ENCODE results near the gene SCARB1. TPM values are rescaled to one million over a fixed set of nuclear protein-coding genes. Genes with fewer than 3 reads are reported as not detected.

The SCARB1 gene
- total RNA-seq, 1 experiment from 2014 or later: 31.3 TPM

DNA sequence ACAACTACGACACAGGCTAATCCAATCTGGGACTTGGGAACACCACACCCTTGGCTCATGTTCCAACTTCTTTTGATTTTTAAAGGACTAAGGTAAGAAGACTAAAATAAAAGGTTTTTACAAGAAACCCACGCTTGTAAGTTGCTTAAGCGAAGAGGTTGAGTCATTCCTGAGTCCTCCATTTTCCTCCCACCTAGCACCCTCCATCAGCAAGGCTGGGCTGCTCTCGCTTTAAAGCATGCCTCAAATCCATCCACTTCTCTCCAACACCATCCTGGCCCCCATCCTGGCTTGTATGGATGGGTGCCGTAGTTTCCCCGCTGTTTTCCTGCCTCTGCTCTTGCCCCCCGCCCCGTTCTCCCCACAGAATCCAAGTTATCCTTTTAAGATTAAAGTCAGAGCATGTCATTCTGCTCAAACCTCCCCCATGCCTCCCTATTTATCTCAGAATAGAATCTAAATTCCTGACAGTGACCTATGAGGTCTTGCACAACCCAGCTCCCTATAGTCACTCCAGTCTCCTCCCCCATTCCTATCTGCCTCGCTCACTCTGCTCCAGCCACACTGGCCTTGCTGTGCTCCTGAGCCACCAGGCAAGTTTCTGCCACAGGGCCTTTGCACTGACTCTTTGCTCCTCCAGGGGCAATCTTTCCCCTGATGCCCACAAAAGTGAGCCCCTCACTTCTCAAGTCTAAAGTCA lies 34.5 kb downstream of the SCARB1 start:
- H3K79me1 ChIP-seq (ENCODE audit: insufficient read depth, low read depth, low read length, poor library complexity, severe bottlenecking): no peaks in the 10 kb centered on the region
- H3K56ac ChIP-seq (ENCODE audit: insufficient read length, low read depth, low read length): no peak overlapping the region
- peaks cover 6% of the 10 kb centered on the region for H3K27me3 Mint-ChIP-seq (ENCODE audit: low read depth)
- no peak overlapping the region for H3K14ac ChIP-seq (ENCODE audit: insufficient read depth, low read length)
- peaks cover 0 to 4% of the 10 kb centered on the region in 2 experiments; a peak in 1 of 5 replicates for H3K9me3 Mint-ChIP-seq
- no peak overlapping the region for H3K23ac ChIP-seq (ENCODE audit: insufficient read length, low read depth, low read length)
- H3T11ph ChIP-seq (ENCODE audit: low read length): no peak overlapping the region
- no peak overlapping the region for H2BK120ac ChIP-seq (ENCODE audit: low read depth, low read length, poor library complexity, severe bottlenecking)
- H2BK12ac ChIP-seq (ENCODE audit: insufficient read length, low read depth, low read length): no peak overlapping the region
- H3K4me1 Mint-ChIP-seq: peaks cover 42 to 43% of the 10 kb centered on the region in 2 experiments
- no peak overlapping the region for H4K5ac ChIP-seq (ENCODE audit: insufficient read length, low read depth, low read length)
- H2BK20ac ChIP-seq (ENCODE audit: low read depth, low read length, poor library complexity, severe bottlenecking): no peak overlapping the region
- no peak overlapping the region for H4K8ac ChIP-seq (replicated peaks; ENCODE audit: insufficient read length, low read depth, low read length)
- H3K9ac ChIP-seq (ENCODE audit: extremely low read depth, insufficient read length, low read length): no peak overlapping the region
- H3K23me2 ChIP-seq (ENCODE audit: insufficient read length, low read depth, low read length, poor library complexity, severe bottlenecking): no peaks in the 10 kb centered on the region
- no peak overlapping the region for H3K18ac ChIP-seq (ENCODE audit: insufficient read length, low read depth, low read length)
- H4K91ac ChIP-seq (ENCODE audit: insufficient read length, low read depth, low read length): no peak overlapping the region
- H2BK15ac ChIP-seq (ENCODE audit: low read depth, low read length): no peak overlapping the region
- WGBS (ENCODE audit: extremely low coverage, insufficient read length, low lambda C conversion rate): no CpG with 5 or more reads among the region's 9 CpGs
- no peaks in the 10 kb centered on the region for H3K27me3 ChIP-seq (ENCODE audit: insufficient read depth, low read length)
- H3K27ac Mint-ChIP-seq: 0 out of 7 replicates have a peak overlapping the region, but pooled peaks of 2 of the 3 experiments have one; percentile 5 to 25
- H4K20me1 ChIP-seq (ENCODE audit: control insufficient read depth, insufficient read depth, insufficient read length): no peaks in the 10 kb centered on the region
- H2AK5ac ChIP-seq (ENCODE audit: insufficient read length, low read length): no peak overlapping the region
- no peak overlapping the region for H2AFZ ChIP-seq (ENCODE audit: low read length)
- H3K4me1 ChIP-seq (ENCODE audit: insufficient read depth, low read length): peaks cover 4% of the 10 kb centered on the region
- no peak overlapping the region for H3K4me3 Mint-ChIP-seq
- no peak overlapping the region for H3K4me2 ChIP-seq (ENCODE audit: insufficient read depth, insufficient read length, low read length)
- no peak overlapping the region for H3K27ac ChIP-seq (ENCODE audit: insufficient read length, low read depth, low read length)
- peaks cover 2% of the 10 kb centered on the region; the same call in 1 of the 2 replicates for H3K79me2 ChIP-seq (ENCODE audit: insufficient read depth, low read length)
- H3K4ac ChIP-seq (ENCODE audit: low read depth, low read length): no peak overlapping the region
- peaks cover 0 to 14% (median 0%) of the 10 kb centered on the region in 3 experiments; a peak in 5 of 7 replicates for H3K36me3 Mint-ChIP-seq (ENCODE audit: insufficient read depth in 1 of 3, low read depth in 3 of 3)
- no peak overlapping the region for H2BK5ac ChIP-seq (ENCODE audit: insufficient read length, low read length)
- TF ChIP-seq, protein P1, sequence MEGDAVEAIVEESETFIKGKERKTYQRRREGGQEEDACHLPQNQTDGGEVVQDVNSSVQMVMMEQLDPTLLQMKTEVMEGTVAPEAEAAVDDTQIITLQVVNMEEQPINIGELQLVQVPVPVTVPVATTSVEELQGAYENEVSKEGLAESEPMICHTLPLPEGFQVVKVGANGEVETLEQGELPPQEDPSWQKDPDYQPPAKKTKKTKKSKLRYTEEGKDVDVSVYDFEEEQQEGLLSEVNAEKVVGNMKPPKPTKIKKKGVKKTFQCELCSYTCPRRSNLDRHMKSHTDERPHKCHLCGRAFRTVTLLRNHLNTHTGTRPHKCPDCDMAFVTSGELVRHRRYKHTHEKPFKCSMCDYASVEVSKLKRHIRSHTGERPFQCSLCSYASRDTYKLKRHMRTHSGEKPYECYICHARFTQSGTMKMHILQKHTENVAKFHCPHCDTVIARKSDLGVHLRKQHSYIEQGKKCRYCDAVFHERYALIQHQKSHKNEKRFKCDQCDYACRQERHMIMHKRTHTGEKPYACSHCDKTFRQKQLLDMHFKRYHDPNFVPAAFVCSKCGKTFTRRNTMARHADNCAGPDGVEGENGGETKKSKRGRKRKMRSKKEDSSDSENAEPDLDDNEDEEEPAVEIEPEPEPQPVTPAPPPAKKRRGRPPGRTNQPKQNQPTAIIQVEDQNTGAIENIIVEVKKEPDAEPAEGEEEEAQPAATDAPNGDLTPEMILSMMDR (conservative IDR thresholded peaks at IDR 0.05): no peak
- DNase-seq: no peak
- no peaks in the 10 kb centered on the region for H3K9me3 ChIP-seq (ENCODE audit: control insufficient read depth, low read depth, low read length)
